Omental fat pad (tissue), 4 donors: ENCODE data around the gene HOGA1. TPM values are rescaled to one million over a fixed set of nuclear protein-coding genes. Genes with fewer than 3 reads are reported as not detected.

Experiments used
- ATAC-seq: fragments of 150-250 bp; one replicate; pipeline ENCODE4 v1.9.1; 2016; ENCODE audit warnings: mild to moderate bottlenecking, moderate library complexity; ENCODE audit not compliant: low FRiP score
- DNase-seq: peaks from one replicate; pipeline ENCODE4 v3.0.0-alpha.2; 2019; ENCODE audit warnings: low spot score
- CTCF ChIP-seq, 3 donors: fragments of 450-650 bp; IDR thresholded peaks; one replicate each; pipeline ENCODE4 v1.5.1; 2016 to 2017; ENCODE audit warnings: antibody characterized with exemption in 3 of 3, mild to moderate bottlenecking in 3 of 3, moderate library complexity in 2 of 3
- total RNA-seq, 4 donors: library from RNA; depleted of rRNA; stranded (reverse); fragments of >200 nt; gene quantifications; one replicate each; pipeline ENCODE4 v1.1.0, GENCODE V29; 2016

HOGA1 gene
- total RNA-seq, 4 donors from 2014 or later, result 3.3 to 11.7 (median 7.6) TPM

- ATAC-seq (no peak), DNase-seq (no peak)
- no peak for TF ChIP-seq CTCF (IDR thresholded peaks at IDR 0.05)
Measured at GRCh38 chr10:97585439-97585811, 1.2 kb downstream of the HOGA1 start.

- no peak for ATAC-seq
- no peak for DNase-seq
- TF ChIP-seq CTCF (IDR thresholded peaks at IDR 0.05), result no peak
Measured at GRCh38 chr10:97587183-97587582, 3.0 kb downstream of the HOGA1 start.

GRCh38 chr10:97589479-97589878, 5.3 kb downstream of the HOGA1 start, which contains the start of gene C10orf62:
TSS of gene C10orf62 (plus strand) at chr10:97589721. CDS start at chr10:97589898, 177 bp downstream.
- no peak for TF ChIP-seq CTCF (IDR thresholded peaks at IDR 0.05)
- no peak for ATAC-seq

GRCh38 chr10:97590082-97590747, 6.0 kb downstream of the HOGA1 start:
- DNase-seq, result no peak
- no peak for TF ChIP-seq CTCF (IDR thresholded peaks at IDR 0.05)
- no peak for ATAC-seq

More at GRCh38 chr10:97589479-97589878, 5.3 kb downstream of the HOGA1 start, which contains the start of gene C10orf62:
- no peak for DNase-seq

- ATAC-seq, result no peak
- no peak for DNase-seq
- TF ChIP-seq CTCF (IDR thresholded peaks at IDR 0.05), result no peak
Measured at GRCh38 chr10:97590748-97591495, 6.7 kb downstream of the HOGA1 start.

GRCh38 chr10:97593421-97593820, 9.2 kb downstream of the HOGA1 start:
- DNase-seq (no peak), ATAC-seq (no peak)
- TF ChIP-seq CTCF (IDR thresholded peaks at IDR 0.05), result no peak
